HCT116 (cell line): Measurements from ENCODE around the gene PDLIM7. TPM values are rescaled to one million over a fixed set of nuclear protein-coding genes. Genes with fewer than 3 reads are reported as not detected.

Experiments
- ATAC-seq: fragments of 200-7000 bp; cut with Tn5 transposase; 2 replicates; pipeline ENCODE4 v1.9.1; 2020; ENCODE audit warnings: mild to moderate bottlenecking, moderate library complexity
- BruUV-seq: library from RNA; stranded (reverse); fragments of 400-500 nt; replicated peaks from 2 replicates; lab custom pipeline; 2021; lab: Mats Ljungman, UMichigan
- CTCF ChIA-PET: fragments of 300-600 bp; sonication (Branson Sonifier 250); formaldehyde crosslinking; loops from one replicate; lab custom pipeline; 2021; ENCODE audit warnings: antibody characterized with exemption; lab: Charles Lee
- POLR2A ChIA-PET: fragments of 300-600, 350-600 bp; sonication (Branson Sonifier 250); formaldehyde crosslinking; loops from one replicate; lab custom pipeline; 2021; ENCODE audit warnings: antibody characterized with exemption; lab: Charles Lee
- RAD21 ChIA-PET, 2 experiments: fragments of 300-600 bp; sonication (Branson Sonifier 250); formaldehyde crosslinking; loops; one replicate each; lab custom pipeline; 2023; ENCODE audit warnings: low total read pairs in 2 of 2; ENCODE audit not compliant: uncharacterized antibody in 2 of 2, unreplicated experiment in 2 of 2, low non-redundant PET in 1 of 2; lab: Charles Lee
- DNase-seq: peaks from one replicate; pipeline ENCODE4 v3.0.0-alpha.2; 2010; ENCODE audit warnings: low read depth, low spot score
- H2AFZ ChIP-seq: fragments of 200-600 bp; shearing (Covaris generic), sonication (generic); 2 replicates; pipeline ENCODE4 v1.6.1; 2017; ENCODE audit warnings: low read depth, mixed run types, mixed read lengths, antibody characterized with exemption, low read length; ENCODE audit not compliant: poor library complexity, severe bottlenecking
- H3K27ac ChIP-seq: 2 replicates; pipeline ENCODE4 v1.5.1; 2012; ENCODE audit warnings: low read depth, low read length
- H3K27me3 ChIP-seq: fragments of 200-600 bp; sonication (generic); 2 replicates; pipeline ENCODE4 v1.6.1; 2016; ENCODE audit warnings: mixed run types, low read length, mixed read lengths; ENCODE audit not compliant: insufficient read depth
- H3K36me3 ChIP-seq, 2 experiments: fragments of 200-500 bp in 1 of 2; fragments of 200-600 bp in 1 of 2; sonication (Bioruptor generic) in 1 of 2; sonication (generic) in 1 of 2; 2 replicates each; pipeline versions ENCODE4 v1.5.1 to v1.6.1; 2014 to 2016; ENCODE audit warnings: low read length in 2 of 2, inconsistent platforms in 1 of 2, mixed read lengths in 1 of 2, mixed run types in 1 of 2; ENCODE audit not compliant: insufficient read depth in 2 of 2, control insufficient read depth in 1 of 2
- H3K4me1 ChIP-seq, 2 experiments: fragments of 200-600 bp in 1 of 2; sonication (generic) in 1 of 2; 2 replicates each; pipeline versions ENCODE4 v1.5.1 to v1.6.1; 2012 to 2017; ENCODE audit warnings: low read length in 2 of 2, inconsistent platforms in 1 of 2, mild to moderate bottlenecking in 1 of 2, mixed read lengths in 1 of 2, mixed run types in 1 of 2, moderate library complexity in 1 of 2; ENCODE audit not compliant: insufficient read depth in 2 of 2, control insufficient read depth in 1 of 2
- H3K4me2 ChIP-seq: fragments of 200-600 bp; sonication (generic); 2 replicates; pipeline ENCODE4 v1.6.1; 2017; ENCODE audit warnings: mixed run types, low read length, mixed read lengths
- H3K4me3 ChIP-seq, 2 experiments: fragments of 200-600 bp in 1 of 2; sonication (generic) in 1 of 2; replicated peaks in 1 of 2; 2 replicates each; pipeline ENCODE4 v1.5.1; 2011 to 2016; ENCODE audit warnings: low read length in 2 of 2, control low read depth in 1 of 2, low read depth in 1 of 2, mild to moderate bottlenecking in 1 of 2, mixed read lengths in 1 of 2, mixed run types in 1 of 2
- H3K79me2 ChIP-seq: fragments of 200-600 bp; sonication (generic); 2 replicates; pipeline ENCODE4 v1.6.1; 2017; ENCODE audit warnings: mild to moderate bottlenecking, mixed run types, low read length, moderate library complexity, mixed read lengths; ENCODE audit not compliant: insufficient read depth
- H3K9ac ChIP-seq: fragments of 200-600 bp; sonication (generic); 2 replicates; pipeline ENCODE4 v1.6.1; 2016; ENCODE audit warnings: low read length, mixed read lengths
- H3K9me2 ChIP-seq: fragments of 200-600 bp; sonication (generic), shearing (Covaris generic); 2 replicates; pipeline ENCODE4 v1.6.1; 2017; ENCODE audit warnings: mixed run types, mild to moderate bottlenecking, moderate library complexity; ENCODE audit not compliant: insufficient read depth
- H3K9me3 ChIP-seq, 2 experiments: fragments of 200-500 bp in 1 of 2; fragments of 200-600 bp in 1 of 2; sonication (Bioruptor generic) in 1 of 2; sonication (generic) in 1 of 2; 2 replicates each; pipeline ENCODE4 v1.6.1; 2014 to 2017; ENCODE audit warnings: low read length in 2 of 2, mixed read lengths in 2 of 2, inconsistent platforms in 1 of 2, low read depth in 1 of 2, mild to moderate bottlenecking in 1 of 2, mixed run types in 1 of 2, moderate library complexity in 1 of 2; ENCODE audit not compliant: control insufficient read depth in 1 of 2, insufficient read depth in 1 of 2
- H4K20me1 ChIP-seq: fragments of 200-600 bp; sonication (generic), shearing (Covaris generic); 2 replicates; pipeline ENCODE4 v1.6.1; 2017; ENCODE audit warnings: mixed run types, mild to moderate bottlenecking, moderate library complexity; ENCODE audit not compliant: insufficient read depth
- CEBPB ChIP-seq: IDR thresholded peaks from 2 replicates; pipeline ENCODE4 v1.6.1; 2012; ENCODE audit warnings: low read depth
- EZH2phosphoT487 ChIP-seq: fragments of 200-600 bp; IDR thresholded peaks from 2 replicates; pipeline ENCODE4 v1.6.1; 2018; ENCODE audit warnings: antibody characterized with exemption, borderline replicate concordance
- MAX ChIP-seq: IDR thresholded peaks from 2 replicates; pipeline ENCODE4 v1.6.1; 2012
- YY1 ChIP-seq: IDR thresholded peaks from 2 replicates; pipeline ENCODE4 v1.6.1; 2011; ENCODE audit warnings: low read length, low read depth, moderate library complexity, mild to moderate bottlenecking; ENCODE audit not compliant: insufficient replicate concordance; ENCODE audit errors: extremely low read depth
- ZBTB33 ChIP-seq: IDR thresholded peaks from 2 replicates; pipeline ENCODE4 v1.6.1; 2011; ENCODE audit warnings: mild to moderate bottlenecking, low read length, moderate library complexity; ENCODE audit not compliant: insufficient replicate concordance; ENCODE audit errors: extremely low read depth
- ZFX ChIP-seq: fragments of 450-650 bp; IDR thresholded peaks from 2 replicates; pipeline ENCODE4 v1.6.1; 2017
- intact Hi-C: fragments of 100-400 bp; cut with micrococcal nuclease; formaldehyde crosslinking; loops from 2 replicates; pipeline ENCODE4 v1.10.0; 2022
- total RNA-seq: library from RNA; stranded (reverse); gene quantifications from one replicate; pipeline ENCODE4 v1.2.1, GENCODE V29; 2021; ENCODE audit not compliant: unreplicated experiment

PDLIM7 gene
- total RNA-seq, 1 experiment from 2014 or later, result 153 TPM

GRCh38 chr5:177524539-177524900 is 27.1 kb upstream of the PDLIM7 start:
- no TSS peak for BruUV-seq
- CTCF ChIA-PET, result no interaction called here
- Histone ChIP-seq H3K4me1 (peaks cover 0 to 3% of the 10 kb centered on the region in 2 experiments; a peak in 1 of 4 replicates), H3K27me3 (no peaks in the 10 kb centered on the region), H3K9me3 (no peaks in the 10 kb centered on the region), H2AFZ (no peak overlapping the region), H3K9ac (no peak overlapping the region), H3K36me3 (peaks cover 22 to 28% of the 10 kb centered on the region in 2 experiments; a peak in 3 of 4 replicates), H3K4me2 (no peak overlapping the region), H3K27ac (no peak overlapping the region), H3K79me2 (0 out of 2 replicates have a peak, but pooled peaks cover 2% of the 10 kb centered on the region), H3K9me2 (no peaks in the 10 kb centered on the region), H3K4me3 (no peak overlapping the region), H4K20me1 (no peaks in the 10 kb centered on the region)
- TF ChIP-seq MAX (no peak), CEBPB (no peak), ZBTB33 (no peak), YY1 (no peak), EZH2phosphoT487 (no peak), ZFX (no peak)
- POLR2A ChIA-PET, result no interaction called here
- DNase-seq (no peak), ATAC-seq (no peak)
- intact Hi-C loops, result no loop called here
- RAD21 ChIA-PET, result no interaction called here
